ENCODE results near the gene AFTPH. TPM values are rescaled to one million over a fixed set of nuclear protein-coding genes. Genes with fewer than 3 reads are reported as not detected.
A peak's percentile ranks its signal among the peaks of the same experiment; 100 is the strongest.

Gene AFTPH
- total RNA-seq, 1 experiment from 2014 or later: 14.9 TPM

GRCh38 chr2:64626963-64627760 is 103.0 kb downstream of the AFTPH start (continued):
- TF ChIP-seq, protein P1, sequence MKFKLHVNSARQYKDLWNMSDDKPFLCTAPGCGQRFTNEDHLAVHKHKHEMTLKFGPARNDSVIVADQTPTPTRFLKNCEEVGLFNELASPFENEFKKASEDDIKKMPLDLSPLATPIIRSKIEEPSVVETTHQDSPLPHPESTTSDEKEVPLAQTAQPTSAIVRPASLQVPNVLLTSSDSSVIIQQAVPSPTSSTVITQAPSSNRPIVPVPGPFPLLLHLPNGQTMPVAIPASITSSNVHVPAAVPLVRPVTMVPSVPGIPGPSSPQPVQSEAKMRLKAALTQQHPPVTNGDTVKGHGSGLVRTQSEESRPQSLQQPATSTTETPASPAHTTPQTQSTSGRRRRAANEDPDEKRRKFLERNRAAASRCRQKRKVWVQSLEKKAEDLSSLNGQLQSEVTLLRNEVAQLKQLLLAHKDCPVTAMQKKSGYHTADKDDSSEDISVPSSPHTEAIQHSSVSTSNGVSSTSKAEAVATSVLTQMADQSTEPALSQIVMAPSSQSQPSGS (CRISPR knock-in tag; IDR thresholded peaks at IDR 0.05; ENCODE audit: borderline replicate concordance, low read depth): no peak
- TF ChIP-seq ZNF416 (CRISPR knock-in tag; IDR thresholded peaks at IDR 0.05): no peak
- TF ChIP-seq ZNF138 (CRISPR knock-in tag; conservative IDR thresholded peaks at IDR 0.05): no peak
- TF ChIP-seq ZSCAN18 (CRISPR knock-in tag; IDR thresholded peaks at IDR 0.05): no peak
- no peak for TF ChIP-seq HMGA2 (CRISPR knock-in tag; IDR thresholded peaks at IDR 0.05)
- TF ChIP-seq TP53 (CRISPR knock-in tag; IDR thresholded peaks at IDR 0.05): no peak
- TF ChIP-seq TCF7 (CRISPR knock-in tag; IDR thresholded peaks at IDR 0.05; ENCODE audit: low read depth): no peak
- TF ChIP-seq FOXJ3 (CRISPR knock-in tag; IDR thresholded peaks at IDR 0.05; ENCODE audit: borderline replicate concordance): no peak
- no peak for TF ChIP-seq SMAD3 (CRISPR knock-in tag; IDR thresholded peaks at IDR 0.05; ENCODE audit: borderline replicate concordance)
- no peak for TF ChIP-seq NFYB (CRISPR knock-in tag; conservative IDR thresholded peaks at IDR 0.05; ENCODE audit: low read depth)

DNA sequence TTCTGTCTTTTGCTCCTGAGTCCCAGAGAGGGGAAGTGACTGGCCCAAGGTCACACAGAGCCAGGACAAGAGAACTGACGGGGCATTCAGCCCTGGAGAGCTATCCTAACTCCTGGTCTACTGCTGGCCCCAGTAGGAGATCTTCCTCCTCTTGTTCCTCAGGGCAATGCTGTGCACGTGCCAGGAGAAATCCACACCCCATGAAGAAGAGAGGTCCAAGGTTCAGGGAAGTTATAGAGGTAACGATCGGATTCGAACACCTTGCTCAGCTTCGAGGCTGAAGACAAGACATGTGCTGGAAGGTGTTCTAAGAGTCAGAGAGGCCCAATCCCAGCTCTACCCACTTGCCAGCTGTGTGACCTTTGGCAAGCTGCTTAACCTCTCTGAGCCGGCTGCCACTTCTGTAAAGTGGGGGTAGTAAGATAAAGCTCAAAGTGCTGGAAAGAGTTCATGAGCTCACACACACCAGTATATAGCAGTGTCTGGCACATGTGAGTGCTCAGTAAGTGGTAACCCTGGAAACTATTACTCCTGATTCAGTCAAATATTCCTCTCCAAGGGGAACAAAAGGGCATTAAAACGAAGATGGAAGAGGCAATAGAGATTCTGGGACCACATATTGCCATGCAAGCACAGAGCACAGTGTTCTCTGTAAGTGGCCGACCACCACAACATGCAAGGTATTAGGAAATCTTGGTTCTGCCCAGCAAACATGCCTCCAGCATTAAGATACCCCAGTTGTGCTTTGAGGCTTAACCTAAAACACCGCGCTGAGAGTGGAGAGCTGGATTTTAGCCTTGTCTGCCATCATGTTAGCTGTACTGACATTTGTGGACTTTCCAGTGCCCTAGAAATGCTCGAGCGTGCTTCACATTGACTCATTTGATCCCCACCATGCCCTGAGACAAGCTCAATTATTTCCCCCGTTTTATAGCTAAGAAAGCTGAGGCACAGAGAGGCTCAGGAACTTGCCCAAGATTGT is 104.0 kb downstream of the AFTPH start:
- POLR2A ChIA-PET: interaction anchor here (0.6 kb wide), 1 partner anchor 59 kb away, joined by 6 read pairs; no protein-coding TSS in a partner anchor
- no peak overlapping the region for H3K4me3 Mint-ChIP-seq

GRCh38 chr2:64629329-64629781 is 105.2 kb downstream of the AFTPH start:
- no peak for DNase-seq (ENCODE audit: low spot score)
- no peak for ATAC-seq
- ChIA-PET POLR2A (no interaction called here), CTCF (interaction anchor here (0.7 to 1.6 kb wide), 4 partner anchors 17 to 176 kb away, joined by 3 to 7 read pairs (median 5); partner anchors contain the start of genes LGALSL and SERTAD2)
- peaks cover 18% of the 10 kb centered on the region for H3K4me1 Mint-ChIP-seq
- H3K9me3 Mint-ChIP-seq: no peaks in the 10 kb centered on the region
- H3K4me3 Mint-ChIP-seq: no peak overlapping the region
- H3K36me3 Mint-ChIP-seq: peaks cover under 1% of the 10 kb centered on the region
- H3K27me3 Mint-ChIP-seq (ENCODE audit: low read depth): no peaks in the 10 kb centered on the region
- no peak overlapping the region for H3K27ac Mint-ChIP-seq
- TF ChIP-seq NFYB (CRISPR knock-in tag; conservative IDR thresholded peaks at IDR 0.05; ENCODE audit: low read depth) (no peak), NR2C2 (CRISPR knock-in tag; IDR thresholded peaks at IDR 0.05) (no peak), SP1 (CRISPR knock-in tag; conservative IDR thresholded peaks at IDR 0.05) (no peak), RELA (CRISPR knock-in tag; IDR thresholded peaks at IDR 0.05; ENCODE audit: borderline replicate concordance) (no peak), FOXP4 (CRISPR knock-in tag; IDR thresholded peaks at IDR 0.05) (no peak), OVOL2 (CRISPR knock-in tag; IDR thresholded peaks at IDR 0.05; ENCODE audit: borderline replicate concordance) (no peak)
- TF ChIP-seq, protein P2, sequence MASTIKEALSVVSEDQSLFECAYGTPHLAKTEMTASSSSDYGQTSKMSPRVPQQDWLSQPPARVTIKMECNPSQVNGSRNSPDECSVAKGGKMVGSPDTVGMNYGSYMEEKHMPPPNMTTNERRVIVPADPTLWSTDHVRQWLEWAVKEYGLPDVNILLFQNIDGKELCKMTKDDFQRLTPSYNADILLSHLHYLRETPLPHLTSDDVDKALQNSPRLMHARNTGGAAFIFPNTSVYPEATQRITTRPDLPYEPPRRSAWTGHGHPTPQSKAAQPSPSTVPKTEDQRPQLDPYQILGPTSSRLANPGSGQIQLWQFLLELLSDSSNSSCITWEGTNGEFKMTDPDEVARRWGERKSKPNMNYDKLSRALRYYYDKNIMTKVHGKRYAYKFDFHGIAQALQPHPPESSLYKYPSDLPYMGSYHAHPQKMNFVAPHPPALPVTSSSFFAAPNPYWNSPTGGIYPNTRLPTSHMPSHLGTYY (CRISPR knock-in tag; IDR thresholded peaks at IDR 0.05): no peak
- TF ChIP-seq, protein P3, sequence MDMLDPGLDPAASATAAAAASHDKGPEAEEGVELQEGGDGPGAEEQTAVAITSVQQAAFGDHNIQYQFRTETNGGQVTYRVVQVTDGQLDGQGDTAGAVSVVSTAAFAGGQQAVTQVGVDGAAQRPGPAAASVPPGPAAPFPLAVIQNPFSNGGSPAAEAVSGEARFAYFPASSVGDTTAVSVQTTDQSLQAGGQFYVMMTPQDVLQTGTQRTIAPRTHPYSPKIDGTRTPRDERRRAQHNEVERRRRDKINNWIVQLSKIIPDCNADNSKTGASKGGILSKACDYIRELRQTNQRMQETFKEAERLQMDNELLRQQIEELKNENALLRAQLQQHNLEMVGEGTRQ (CRISPR knock-in tag; IDR thresholded peaks at IDR 0.05): no peak

More for the DNA sequence above, 104.0 kb downstream of the AFTPH start:
- Mint-ChIP-seq H3K36me3 (no peaks in the 10 kb centered on the region), H3K9me3 (no peaks in the 10 kb centered on the region), H3K27me3 (ENCODE audit: low read depth) (peaks cover 2% of the 10 kb centered on the region), H3K4me1 (peaks cover 13% of the 10 kb centered on the region), H3K27ac (no peak overlapping the region)
- TF ChIP-seq ZNF512 (CRISPR knock-in tag; IDR thresholded peaks at IDR 0.05; ENCODE audit: borderline replicate concordance): no peak
- peak; percentile 28; the same call in 1 of the 2 replicates for TF ChIP-seq GTF2I (CRISPR knock-in tag; conservative IDR thresholded peaks at IDR 0.05)
- DNase-seq (ENCODE audit: low spot score) (no peak), ATAC-seq (no peak)
- CTCF ChIA-PET: interaction anchor here (0.8 to 3.4 kb wide), 8 partner anchors 9 to 297 kb away, joined by 3 to 24 read pairs (median 5); partner anchors contain the start of gene LGALSL
